Fibroblast of skin of scalp (primary cell): Measurements from ENCODE around the gene STARD10.

ENCODE experiments used
- DNase-seq: peaks from one replicate; pipeline ENCODE4 v3.0.0-alpha.2; 2013

The STARD10 gene

GRCh38 chr11:72724851-72725723 lies 68.8 kb downstream of the STARD10 start:
- DNase-seq = peak; percentile 80

- no peak for DNase-seq
These were observed 69.8 kb downstream of the STARD10 start for GRCh38 chr11:72724021-72724551.

- no peak for DNase-seq
These were observed 70.3 kb downstream of the STARD10 start for GRCh38 chr11:72723508-72723907.

- DNase-seq = peak; percentile 92
These were observed 71.6 kb downstream of the STARD10 start for GRCh38 chr11:72722050-72722748.

- DNase-seq = no peak
These were observed 72.2 kb downstream of the STARD10 start for GRCh38 chr11:72721689-72722049.

- no peak for DNase-seq
These were observed 72.6 kb downstream of the STARD10 start for GRCh38 chr11:72721276-72721675.

- DNase-seq = no peak
These were observed 73.1 kb downstream of the STARD10 start for GRCh38 chr11:72720784-72721183.

- DNase-seq = no peak
These were observed 73.8 kb downstream of the STARD10 start for GRCh38 chr11:72720047-72720446.

GRCh38 chr11:72719551-72719950 lies 74.3 kb downstream of the STARD10 start:
- DNase-seq = no peak

- DNase-seq = no peak
These were observed 74.7 kb downstream of the STARD10 start for GRCh38 chr11:72719144-72719543.

GRCh38 chr11:72718101-72718501 lies 75.7 kb downstream of the STARD10 start:
- no peak for DNase-seq

GRCh38 chr11:72716788-72717435 lies 76.9 kb downstream of the STARD10 start:
- DNase-seq = no peak

GRCh38 chr11:72716290-72716689 lies 77.6 kb downstream of the STARD10 start:
- no peak for DNase-seq

- no peak for DNase-seq
These were observed 81.0 kb downstream of the STARD10 start for GRCh38 chr11:72712841-72713240.

- peak; percentile 50 for DNase-seq
These were observed 81.6 kb downstream of the STARD10 start for GRCh38 chr11:72712168-72712751.

GRCh38 chr11:72711141-72711540 lies 82.7 kb downstream of the STARD10 start:
- DNase-seq = no peak

GRCh38 chr11:72710278-72710677 lies 83.6 kb downstream of the STARD10 start:
- DNase-seq = no peak

GRCh38 chr11:72709478-72710238 lies 84.2 kb downstream of the STARD10 start:
- no peak for DNase-seq

- DNase-seq = no peak
These were observed 86.8 kb downstream of the STARD10 start for GRCh38 chr11:72707032-72707431.

GRCh38 chr11:72706579-72706978 lies 87.3 kb downstream of the STARD10 start:
- no peak for DNase-seq

GRCh38 chr11:72705442-72706365 lies 88.1 kb downstream of the STARD10 start:
- DNase-seq = no peak
